ENCODE data around the gene MRTFB. TPM values are rescaled to one million over a fixed set of nuclear protein-coding genes. Genes with fewer than 3 reads are reported as not detected.

Gene MRTFB
- total RNA-seq, 4 donors from 2014 or later = 17.1 to 77.8 (median 21.9) TPM

- H3K4me3 ChIP-seq = peak overlapping the region; percentile 71 to 80 (median 76)
- H3K27me3 ChIP-seq = no peaks in the 10 kb centered on the region
- no peak for TF ChIP-seq CTCF (IDR thresholded peaks at IDR 0.05)
- TF ChIP-seq POLR2A (IDR thresholded peaks at IDR 0.05) = no peak
- peaks cover 5 to 13% (median 13%) of the 10 kb centered on the region in 3 donors for H3K9me3 ChIP-seq
- DNase-seq = no peak
- intact Hi-C loops (cut with DNase I) = no loop called here
- no peaks in the 10 kb centered on the region for H3K36me3 ChIP-seq
- H3K27ac ChIP-seq = peak overlapping the region; percentile 83 to 93 (median 88)
- peaks cover 0 to 22% (median 0%) of the 10 kb centered on the region in 3 donors for H3K4me1 ChIP-seq
- 32 to 43% methylated on average over 26 to 27 of the region's 31 CpGs for WGBS, 2 donors
Observed at GRCh38 chr16:14286368-14287230, 215.5 kb downstream of the MRTFB start.

- no peaks in the 10 kb centered on the region for H3K36me3 ChIP-seq
- intact Hi-C loops (cut with DNase I) = no loop called here
- TF ChIP-seq POLR2A (IDR thresholded peaks at IDR 0.05) = no peak
- peak in 3 of 6 experiments; percentile 20 to 49 (median 30) for TF ChIP-seq CTCF (IDR thresholded peaks at IDR 0.05)
- peaks cover 0 to 15% (median 0%) of the 10 kb centered on the region in 3 donors for H3K4me1 ChIP-seq
- H3K4me3 ChIP-seq = no peak overlapping the region
- no peaks in the 10 kb centered on the region for H3K27me3 ChIP-seq
- DNase-seq = no peak
- H3K27ac ChIP-seq = no peak overlapping the region
- WGBS, 2 donors = 41 to 50% methylated on average over 9 of the region's 9 CpGs
- H3K9me3 ChIP-seq = peaks cover 5 to 13% (median 13%) of the 10 kb centered on the region in 3 donors
Observed at GRCh38 chr16:14289692-14290340, 218.7 kb downstream of the MRTFB start.

GRCh38 chr16:14291286-14291685, 220.2 kb downstream of the MRTFB start:
- TF ChIP-seq POLR2A (IDR thresholded peaks at IDR 0.05) (no peak), CTCF (IDR thresholded peaks at IDR 0.05) (no peak)
- Histone ChIP-seq H3K4me1 (peaks cover 0 to 7% (median 0%) of the 10 kb centered on the region in 3 donors), H3K27me3 (no peaks in the 10 kb centered on the region), H3K27ac (no peak overlapping the region), H3K9me3 (peaks cover 5 to 13% (median 13%) of the 10 kb centered on the region in 3 donors), H3K4me3 (no peak overlapping the region), H3K36me3 (no peaks in the 10 kb centered on the region)
- intact Hi-C loops (cut with DNase I) = no loop called here
- WGBS, 2 donors = 79 to 81% methylated on average over 8 of the region's 8 CpGs
- no peak for DNase-seq

- Histone ChIP-seq H3K4me1 (no peaks in the 10 kb centered on the region), H3K9me3 (peaks cover 5 to 13% (median 13%) of the 10 kb centered on the region in 3 donors), H3K27me3 (no peaks in the 10 kb centered on the region), H3K4me3 (no peak overlapping the region), H3K36me3 (no peaks in the 10 kb centered on the region), H3K27ac (no peak overlapping the region)
- 84 to 89% methylated on average over 9 of the region's 10 CpGs for WGBS, 2 donors
- intact Hi-C loops (cut with DNase I) = no loop called here
- no peak for DNase-seq
- TF ChIP-seq CTCF (IDR thresholded peaks at IDR 0.05) (no peak), POLR2A (IDR thresholded peaks at IDR 0.05) (no peak)
Observed at GRCh38 chr16:14292051-14292825, 221.1 kb downstream of the MRTFB start.
